ENCODE results near the gene DHX35. TPM values are rescaled to one million over a fixed set of nuclear protein-coding genes. Genes with fewer than 3 reads are reported as not detected.

Gene DHX35
- total RNA-seq, 6 experiments from 2014 or later = 3.2 to 7.5 (median 4.8) TPM

GRCh38 chr20:39075731-39076130 lies 113.6 kb downstream of the DHX35 start:
- H3K4me3 ChIP-seq = no peak overlapping the region
- no peak for ATAC-seq
- 58% methylated on average over 2 of the region's 2 CpGs for WGBS (ENCODE audit: insufficient coverage, low coverage, low lambda C conversion rate, missing lambda C conversion rate)

DNA sequence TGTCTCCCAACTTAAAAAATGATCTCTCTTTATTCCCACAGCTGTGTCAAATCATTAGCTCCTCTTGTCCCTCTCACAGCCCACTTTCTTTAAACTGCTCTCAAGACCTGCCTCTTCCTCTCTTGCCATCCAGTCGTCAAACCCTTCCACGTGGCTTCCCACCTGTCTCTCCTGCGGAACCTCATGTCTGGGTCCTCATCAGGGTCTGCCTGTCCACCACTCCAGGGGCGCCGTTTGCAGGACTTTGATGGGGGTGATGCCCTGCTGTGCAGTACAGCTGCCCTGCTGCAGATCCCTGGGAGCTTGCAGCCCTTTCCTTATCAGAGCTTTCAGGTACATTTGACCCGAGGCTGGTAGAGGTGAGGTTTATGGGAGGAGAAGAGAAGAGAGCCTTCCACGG lies 114.8 kb downstream of the DHX35 start:
- no peaks in the 10 kb centered on the region for H3K36me3 ChIP-seq

More at GRCh38 chr20:39075731-39076130, 113.6 kb downstream of the DHX35 start:
- Histone ChIP-seq H3K27ac (no peak overlapping the region), H3K27me3 (no peaks in the 10 kb centered on the region), H3K4me1 (no peaks in the 10 kb centered on the region), H3K36me3 (no peaks in the 10 kb centered on the region), H3K9me3 (no peaks in the 10 kb centered on the region)
- TF ChIP-seq POLR2A (IDR thresholded peaks at IDR 0.05) = no peak
- TF ChIP-seq, protein P1, sequence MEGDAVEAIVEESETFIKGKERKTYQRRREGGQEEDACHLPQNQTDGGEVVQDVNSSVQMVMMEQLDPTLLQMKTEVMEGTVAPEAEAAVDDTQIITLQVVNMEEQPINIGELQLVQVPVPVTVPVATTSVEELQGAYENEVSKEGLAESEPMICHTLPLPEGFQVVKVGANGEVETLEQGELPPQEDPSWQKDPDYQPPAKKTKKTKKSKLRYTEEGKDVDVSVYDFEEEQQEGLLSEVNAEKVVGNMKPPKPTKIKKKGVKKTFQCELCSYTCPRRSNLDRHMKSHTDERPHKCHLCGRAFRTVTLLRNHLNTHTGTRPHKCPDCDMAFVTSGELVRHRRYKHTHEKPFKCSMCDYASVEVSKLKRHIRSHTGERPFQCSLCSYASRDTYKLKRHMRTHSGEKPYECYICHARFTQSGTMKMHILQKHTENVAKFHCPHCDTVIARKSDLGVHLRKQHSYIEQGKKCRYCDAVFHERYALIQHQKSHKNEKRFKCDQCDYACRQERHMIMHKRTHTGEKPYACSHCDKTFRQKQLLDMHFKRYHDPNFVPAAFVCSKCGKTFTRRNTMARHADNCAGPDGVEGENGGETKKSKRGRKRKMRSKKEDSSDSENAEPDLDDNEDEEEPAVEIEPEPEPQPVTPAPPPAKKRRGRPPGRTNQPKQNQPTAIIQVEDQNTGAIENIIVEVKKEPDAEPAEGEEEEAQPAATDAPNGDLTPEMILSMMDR (IDR thresholded peaks at IDR 0.05) = no peak
- intact Hi-C loops (cut with DNase I) = no loop called here
- no peak for DNase-seq

DNA sequence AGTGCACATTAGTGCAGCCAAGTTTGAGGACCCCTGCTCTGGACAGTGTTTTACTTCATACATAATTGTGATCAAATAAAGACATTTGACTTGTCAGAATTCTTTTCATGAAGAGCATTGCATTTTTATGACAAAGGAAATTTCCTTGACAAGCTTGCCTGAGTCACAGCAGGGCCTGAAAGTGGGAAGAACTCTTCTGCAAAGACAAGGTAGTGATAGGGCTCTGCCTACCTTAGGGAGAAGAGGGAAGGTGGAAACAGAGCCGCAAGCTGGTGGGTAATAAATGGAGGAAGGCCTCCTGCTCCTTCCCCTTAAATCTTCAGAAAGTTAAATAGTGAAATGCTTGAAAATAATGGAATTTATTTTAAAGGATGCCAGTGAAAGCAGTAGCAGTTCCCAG lies 118.2 kb downstream of the DHX35 start:
- TF ChIP-seq, protein P1 (IDR thresholded peaks at IDR 0.05) = no peak
- no peak for TF ChIP-seq POLR2A (IDR thresholded peaks at IDR 0.05)
- Histone ChIP-seq H3K27me3 (no peaks in the 10 kb centered on the region), H3K9me3 (no peaks in the 10 kb centered on the region), H3K4me1 (no peaks in the 10 kb centered on the region), H3K27ac (no peak overlapping the region), H3K36me3 (no peaks in the 10 kb centered on the region), H3K4me3 (no peak overlapping the region)
- ATAC-seq (no peak), DNase-seq (no peak)
- intact Hi-C loops (cut with DNase I) = no loop called here
- 80% methylated on average over 1 of the region's 1 CpG for WGBS (ENCODE audit: insufficient coverage, low coverage, low lambda C conversion rate, missing lambda C conversion rate)

More for the DNA sequence above, 114.8 kb downstream of the DHX35 start:
- no peaks in the 10 kb centered on the region for H3K9me3 ChIP-seq
- H3K27me3 ChIP-seq = no peaks in the 10 kb centered on the region
- H3K4me3 ChIP-seq = no peak overlapping the region
- no peaks in the 10 kb centered on the region for H3K4me1 ChIP-seq
- intact Hi-C loops (cut with DNase I) = no loop called here
- WGBS (ENCODE audit: insufficient coverage, low coverage, low lambda C conversion rate, missing lambda C conversion rate) = 22% methylated on average over 6 of the region's 7 CpGs
- DNase-seq = no peak
- no peak for ATAC-seq
- no peak for TF ChIP-seq POLR2A (IDR thresholded peaks at IDR 0.05)
- TF ChIP-seq, protein P1 (IDR thresholded peaks at IDR 0.05) = no peak
- no peak overlapping the region for H3K27ac ChIP-seq

DNA sequence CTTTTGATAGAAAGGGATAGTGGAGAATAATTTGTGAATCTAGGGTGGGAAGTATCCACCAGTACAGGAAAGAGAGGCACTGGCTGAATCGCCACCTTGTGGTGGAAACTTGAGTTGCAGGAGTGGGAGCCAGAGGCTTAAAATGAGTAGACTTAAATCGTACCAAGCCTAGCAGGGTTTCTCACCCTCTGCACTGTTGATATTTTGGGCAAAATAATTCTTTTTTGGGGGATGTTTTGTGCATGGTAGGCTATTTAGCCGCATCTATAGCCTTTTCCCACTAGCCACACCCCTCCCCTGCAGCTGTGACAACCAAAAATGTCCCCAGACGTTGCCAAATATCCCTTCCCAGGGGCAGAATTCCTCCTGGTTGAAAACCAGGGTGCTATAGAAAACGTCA lies 119.1 kb downstream of the DHX35 start:
- Histone ChIP-seq H3K27me3 (no peaks in the 10 kb centered on the region), H3K27ac (no peak overlapping the region), H3K4me1 (no peaks in the 10 kb centered on the region), H3K36me3 (no peaks in the 10 kb centered on the region), H3K4me3 (no peak overlapping the region), H3K9me3 (no peaks in the 10 kb centered on the region)
- TF ChIP-seq POLR2A (IDR thresholded peaks at IDR 0.05) = no peak
- TF ChIP-seq, protein P1 (IDR thresholded peaks at IDR 0.05) = peak; percentile 79 to 96 (median 94)
- 4% methylated on average over 5 of the region's 5 CpGs for WGBS (ENCODE audit: insufficient coverage, low coverage, low lambda C conversion rate, missing lambda C conversion rate)
- ATAC-seq = peak; percentile 88 to 96 (median 94)
- intact Hi-C loops (cut with DNase I) = no loop called here
- peak; percentile 73 to 77 (median 76) for DNase-seq
